VCaP (cell line): ENCODE data around the gene TK1.

Source experiments
- H3K27ac ChIP-seq: fragments of 450-650 bp; 2 replicates; pipeline ENCODE4 v1.5.1; 2017
- CTCF ChIP-seq: fragments of 450-650 bp; conservative IDR thresholded peaks from 2 replicates; pipeline ENCODE4 v1.5.1; 2017; ENCODE audit warnings: mild to moderate bottlenecking, moderate library complexity

TK1 gene

GRCh38 chr17:78202666-78203065 lies 15.8 kb upstream of the TK1 start:
- H3K27ac ChIP-seq = no peak overlapping the region
- TF ChIP-seq CTCF = no peak

GRCh38 chr17:78200451-78200850 lies 13.6 kb upstream of the TK1 start:
- TF ChIP-seq CTCF = no peak
- peak overlapping the region; percentile 99 for H3K27ac ChIP-seq

- H3K27ac ChIP-seq = peak overlapping the region; percentile 99
- TF ChIP-seq CTCF = no peak
Observed at GRCh38 chr17:78197147-78197832, 10.4 kb upstream of the TK1 start.

- TF ChIP-seq CTCF = no peak
- peak overlapping the region; percentile 99 for H3K27ac ChIP-seq
Observed at GRCh38 chr17:78196716-78197115, 9.9 kb upstream of the TK1 start.

- no peak for TF ChIP-seq CTCF
Observed at GRCh38 chr17:78185981-78186691, 716 bp downstream of the TK1 start.

GRCh38 chr17:78184868-78185267 lies 2.0 kb downstream of the TK1 start:
- no peak for TF ChIP-seq CTCF
- peak overlapping the region; percentile 96 for H3K27ac ChIP-seq

More at GRCh38 chr17:78185981-78186691, 716 bp downstream of the TK1 start:
- H3K27ac ChIP-seq = peak overlapping the region; percentile 96

- peak overlapping the region; percentile 96 for H3K27ac ChIP-seq
- no peak for TF ChIP-seq CTCF
Observed at GRCh38 chr17:78184351-78184750, 2.5 kb downstream of the TK1 start.
